T-cell (primary cell): Measurements from ENCODE around the gene PDLIM1. TPM values are rescaled to one million over a fixed set of nuclear protein-coding genes. Genes with fewer than 3 reads are reported as not detected.

Experiments used
- ATAC-seq, 4 experiments: fragments of 200-7000 bp in 3 of 4; fragments of 150-1000 bp in 1 of 4; cut with Tn5 transposase; replicated peaks in 1 of 4; 1 replicate in 3 of 4; 2 replicates in 1 of 4; pipeline ENCODE4 v1.10.0; 2021; ENCODE audit warnings: moderate library complexity in 3 of 4, mild to moderate bottlenecking in 2 of 4, moderate number of reproducible peaks in 1 of 4
- CTCF ChIA-PET, 2 donors: fragments of 300-600 bp; sonication (Branson Sonifier 250); formaldehyde crosslinking; loops; one replicate each; lab custom pipeline; 2022; ENCODE audit warnings: antibody characterized with exemption in 2 of 2; lab: Charles Lee
- POLR2A ChIA-PET, 2 donors: fragments of 300-600 bp; sonication (Branson Sonifier 250); formaldehyde crosslinking; loops; one replicate each; lab custom pipeline; 2022; ENCODE audit warnings: antibody characterized with exemption in 2 of 2; lab: Charles Lee
- DNase-seq, 35 experiments: peaks; one replicate each; pipeline versions ENCODE4 v3.0.0 to v3.0.0-alpha.2; 2013 to 2023
- H3K27ac ChIP-seq: one replicate; pipeline ENCODE4 v1.5.1; 2013; ENCODE audit warnings: low read length
- H3K27me3 ChIP-seq, 2 experiments: replicated peaks in 1 of 2; 1 replicate in 1 of 2; 2 replicates in 1 of 2; pipeline versions ENCODE4 v1.6.1 to v1.7.0; 2013; ENCODE audit warnings: low read length in 1 of 2, mixed read lengths in 1 of 2; ENCODE audit not compliant: control insufficient read depth in 2 of 2, insufficient read depth in 2 of 2; ENCODE audit errors: extremely low read depth in 1 of 2
- H3K36me3 ChIP-seq, 2 donors: 1 replicate in 1 of 2; 2 replicates in 1 of 2; pipeline versions ENCODE4 v1.6.1 to v1.7.0; 2013; ENCODE audit warnings: low read length in 1 of 2; ENCODE audit not compliant: control insufficient read depth in 2 of 2, insufficient read depth in 1 of 2; ENCODE audit errors: extremely low read depth in 1 of 2
- H3K4me1 ChIP-seq, 2 experiments: 1 replicate in 1 of 2; 2 replicates in 1 of 2; pipeline versions ENCODE4 v1.6.1 to v1.7.0; 2013; ENCODE audit warnings: low read length in 2 of 2, mixed read lengths in 1 of 2; ENCODE audit not compliant: insufficient read depth in 2 of 2, control insufficient read depth in 1 of 2; ENCODE audit errors: extremely low read depth in 1 of 2
- H3K4me3 ChIP-seq, 2 donors: 1 replicate in 1 of 2; 2 replicates in 1 of 2; pipeline versions ENCODE4 v1.5.1 to v1.7.0; 2013; ENCODE audit warnings: mild to moderate bottlenecking in 2 of 2, low read length in 1 of 2, moderate library complexity in 1 of 2; ENCODE audit not compliant: control insufficient read depth in 1 of 2; ENCODE audit errors: extremely low read depth in 1 of 2
- H3K9me3 ChIP-seq: 2 replicates; pipeline ENCODE4 v1.7.0; 2013
- H3K27ac Mint-ChIP-seq, 2 donors: one replicate each; pipeline ENCODE4 v1.8.0; 2020 to 2021; ENCODE audit warnings: mild to moderate bottlenecking in 2 of 2, mixed read lengths in 2 of 2
- H3K27me3 Mint-ChIP-seq, 2 donors: one replicate each; pipeline ENCODE4 v1.8.0; 2021 to 2022; ENCODE audit warnings: mixed read lengths in 2 of 2
- H3K36me3 Mint-ChIP-seq: one replicate; pipeline ENCODE4 v1.8.0; 2021; ENCODE audit warnings: mixed read lengths
- H3K4me1 Mint-ChIP-seq, 3 donors: one replicate each; pipeline ENCODE4 v1.8.0; 2020 to 2022; ENCODE audit warnings: mixed read lengths in 3 of 3, mild to moderate bottlenecking in 1 of 3
- H3K4me3 Mint-ChIP-seq, 3 donors: one replicate each; pipeline ENCODE4 v1.8.0; 2020 to 2022; ENCODE audit warnings: mild to moderate bottlenecking in 3 of 3, mixed read lengths in 3 of 3, moderate library complexity in 3 of 3
- H3K9me3 Mint-ChIP-seq, 3 donors: one replicate each; pipeline ENCODE4 v1.8.0; 2020 to 2022; ENCODE audit warnings: mixed read lengths in 3 of 3
- WGBS: methylation state at CpG from one replicate; pipeline ENCODE4 v1.1.5; 2013; ENCODE audit warnings: missing lambda C conversion rate; ENCODE audit not compliant: insufficient coverage; 5-methylcytosine and 5-hydroxymethylcytosine counted together
- total RNA-seq, 35 experiments: library from RNA in 6 of 35; stranded (reverse) in 6 of 35; fragments of 120-200 nt in 1 of 35; gene quantifications; one replicate each; pipeline versions ENCODE4 v1.2.1 to v1.2.4 and lab custom pipeline; 2013 to 2026

The PDLIM1 gene
- total RNA-seq, 5 donors from 2014 or later (not counting 1 experiment from before 2014, with no cell fraction given) = 4.2 to 9.7 (median 5.3) TPM

DNA sequence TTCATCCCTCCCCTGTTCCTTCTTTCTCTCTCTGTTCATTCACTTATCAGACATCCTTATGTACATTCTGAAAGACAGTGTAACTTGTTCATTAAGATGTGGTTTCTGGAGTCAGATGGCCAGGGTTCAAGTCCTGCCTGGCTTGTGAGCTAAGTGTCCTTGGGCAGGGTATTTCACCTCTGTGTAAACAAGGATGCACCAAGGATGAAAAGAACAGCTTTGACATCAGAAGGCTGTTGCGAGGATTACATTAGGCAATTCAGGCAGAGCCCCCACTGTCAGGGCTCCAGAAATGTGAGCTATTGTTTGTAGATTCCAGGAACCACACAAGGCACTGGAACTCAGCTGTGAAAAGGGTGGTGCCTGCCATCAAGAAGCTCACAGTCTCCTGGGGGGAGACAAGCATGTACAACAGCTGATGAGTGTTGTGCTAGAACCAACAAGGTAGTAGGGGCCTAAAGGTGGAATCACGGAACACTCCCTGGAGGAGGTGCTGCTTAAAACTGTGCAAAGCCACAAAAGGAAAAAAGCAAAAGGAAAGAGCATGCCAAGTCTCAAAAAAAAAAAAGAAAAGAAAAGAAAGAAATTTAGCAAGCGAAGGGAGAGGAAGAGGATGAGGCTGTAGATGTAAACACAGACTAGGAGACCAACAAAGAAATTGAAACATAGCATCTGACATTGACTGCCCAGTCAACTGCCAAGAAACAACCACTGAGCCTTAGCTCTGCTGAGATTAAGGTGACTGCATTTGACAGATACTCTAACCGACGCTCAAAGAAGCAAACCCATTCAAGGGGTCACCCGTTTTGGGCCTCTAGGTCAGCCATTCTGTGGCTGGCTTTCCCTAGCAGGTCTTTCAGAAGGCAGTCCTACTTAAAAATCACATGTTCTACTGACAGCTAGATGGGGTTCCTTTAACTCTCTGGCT, 12.5 kb downstream of the PDLIM1 start:
- DNase-seq = no peak
- Mint-ChIP-seq H3K27me3 (no peaks in the 10 kb centered on the region), H3K4me1 (peaks cover 0 to 2% (median 0%) of the 10 kb centered on the region in 3 donors), H3K9me3 (no peaks in the 10 kb centered on the region), H3K36me3 (no peaks in the 10 kb centered on the region), H3K4me3 (no peak overlapping the region), H3K27ac (no peak overlapping the region)
- H3K9me3 ChIP-seq = no peaks in the 10 kb centered on the region
- no peaks in the 10 kb centered on the region for H3K36me3 ChIP-seq
- CTCF ChIA-PET = no interaction called here
- ATAC-seq = no peak
- 90% methylated on average over 5 of the region's 6 CpGs for WGBS
- no peaks in the 10 kb centered on the region for H3K27me3 ChIP-seq
- H3K4me1 ChIP-seq = no peaks in the 10 kb centered on the region
- no peak overlapping the region for H3K27ac ChIP-seq
- no peak overlapping the region for H3K4me3 ChIP-seq
- POLR2A ChIA-PET = no interaction called here

DNA sequence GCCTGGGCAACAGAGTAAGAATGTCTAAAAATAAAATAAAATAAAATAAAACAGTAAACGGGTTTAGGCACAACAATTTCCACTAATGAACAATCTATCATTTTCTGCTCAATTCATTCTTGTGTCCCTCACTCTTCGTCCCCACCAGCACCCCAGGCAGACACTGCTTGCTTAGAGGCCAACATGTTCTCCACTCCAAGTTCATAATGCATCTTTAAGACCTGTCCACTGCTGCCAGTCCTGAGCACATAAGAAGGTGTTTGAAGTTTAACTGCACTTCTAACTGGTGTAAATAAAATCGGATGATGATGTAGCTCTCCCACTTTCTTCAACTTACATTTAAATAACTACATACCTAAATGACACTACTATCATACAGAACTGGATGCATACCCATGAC, 13.2 kb downstream of the PDLIM1 start:
- no peak for ATAC-seq
- no peak overlapping the region for H3K4me3 ChIP-seq
- WGBS = 70% methylated on average over 3 of the region's 3 CpGs
- no peaks in the 10 kb centered on the region for H3K4me1 ChIP-seq
- no peaks in the 10 kb centered on the region for H3K9me3 Mint-ChIP-seq
- no peaks in the 10 kb centered on the region for H3K36me3 ChIP-seq
- POLR2A ChIA-PET = no interaction called here
- no peak overlapping the region for H3K4me3 Mint-ChIP-seq
- H3K36me3 Mint-ChIP-seq = no peaks in the 10 kb centered on the region
- H3K27ac ChIP-seq = no peak overlapping the region
- H3K27me3 Mint-ChIP-seq = no peaks in the 10 kb centered on the region
- no peaks in the 10 kb centered on the region for H3K9me3 ChIP-seq
- no peaks in the 10 kb centered on the region for H3K27me3 ChIP-seq
- no peak overlapping the region for H3K27ac Mint-ChIP-seq
- CTCF ChIA-PET = no interaction called here
- H3K4me1 Mint-ChIP-seq = peaks cover 0 to 2% (median 0%) of the 10 kb centered on the region in 3 donors
- DNase-seq = no peak

DNA sequence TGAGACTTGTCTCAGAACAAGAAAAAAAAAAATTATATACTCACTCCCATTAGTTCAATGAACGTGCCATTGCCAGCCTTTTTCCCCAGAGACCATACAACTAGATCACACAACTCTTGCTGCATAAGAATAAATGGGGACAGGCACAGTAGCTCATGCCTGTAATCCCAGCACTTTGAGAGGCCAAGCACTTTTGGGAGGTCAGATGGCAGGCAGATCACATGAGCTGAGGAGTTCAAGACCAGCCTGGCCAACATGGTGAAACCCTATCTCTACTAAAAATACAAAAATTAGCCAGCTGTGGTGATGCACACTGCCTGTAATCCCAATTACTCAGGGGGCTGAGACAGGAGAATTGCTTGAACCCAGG, 13.6 kb downstream of the PDLIM1 start:
- no peak overlapping the region for H3K4me3 ChIP-seq
- no peak overlapping the region for H3K4me3 Mint-ChIP-seq
- H3K36me3 ChIP-seq = no peaks in the 10 kb centered on the region
- no peak for DNase-seq
- no peaks in the 10 kb centered on the region for H3K9me3 Mint-ChIP-seq
- no peaks in the 10 kb centered on the region for H3K9me3 ChIP-seq
- no peak overlapping the region for H3K27ac ChIP-seq
- H3K36me3 Mint-ChIP-seq = no peaks in the 10 kb centered on the region
- no peaks in the 10 kb centered on the region for H3K4me1 ChIP-seq
- H3K27me3 ChIP-seq = no peaks in the 10 kb centered on the region
- ChIA-PET POLR2A (no interaction called here), CTCF (no interaction called here)
- no peaks in the 10 kb centered on the region for H3K27me3 Mint-ChIP-seq
- ATAC-seq = no peak
- peaks cover 0 to 2% (median 0%) of the 10 kb centered on the region in 3 donors for H3K4me1 Mint-ChIP-seq
- H3K27ac Mint-ChIP-seq = no peak overlapping the region
- WGBS = 67% methylated on average over 1 of the region's 1 CpG

DNA sequence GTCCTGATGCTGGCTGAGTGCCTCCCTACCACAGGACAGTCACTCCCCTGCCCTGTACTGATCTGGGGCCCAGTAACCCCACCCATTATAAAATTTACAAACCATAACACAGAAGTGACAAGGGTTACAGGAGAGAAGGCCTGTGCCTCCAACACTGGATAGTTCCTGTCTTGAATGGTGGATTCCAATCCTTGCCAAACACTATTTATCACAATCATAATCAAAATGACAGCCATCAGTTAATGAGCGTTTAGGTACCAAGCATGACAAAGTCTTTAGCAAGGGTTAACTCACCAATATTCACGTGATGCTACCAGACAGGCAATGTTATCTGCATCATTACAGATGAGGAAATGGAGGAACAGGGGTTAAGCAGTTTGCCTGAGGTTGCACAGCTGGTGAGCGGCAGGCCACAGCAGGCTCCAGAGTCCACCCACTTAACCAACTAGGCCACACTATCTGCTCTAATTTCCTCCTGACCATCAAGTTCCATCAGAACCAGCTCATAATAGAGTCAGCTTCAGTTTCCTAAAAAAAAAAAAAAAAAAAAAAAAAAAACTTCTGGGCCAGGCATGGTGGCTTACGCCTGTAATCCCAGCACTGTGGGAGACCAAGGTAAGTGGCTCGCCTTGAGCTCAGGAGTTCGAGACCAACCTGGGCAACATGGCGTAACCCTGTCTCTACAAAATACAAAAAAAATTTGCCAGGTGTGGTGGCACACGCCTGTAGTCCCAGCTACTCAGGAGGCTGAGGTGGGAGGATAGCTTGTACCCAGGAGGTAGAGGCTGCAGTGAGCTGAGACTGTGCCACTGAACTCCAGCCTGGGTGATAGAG, 14.2 kb downstream of the PDLIM1 start:
- no peak overlapping the region for H3K4me3 Mint-ChIP-seq
- H3K36me3 ChIP-seq = no peaks in the 10 kb centered on the region
- peaks cover 0 to 2% (median 0%) of the 10 kb centered on the region in 3 donors for H3K4me1 Mint-ChIP-seq
- 100% methylated on average over 3 of the region's 8 CpGs for WGBS
- no peaks in the 10 kb centered on the region for H3K27me3 Mint-ChIP-seq
- H3K4me1 ChIP-seq = no peaks in the 10 kb centered on the region
- no peak for DNase-seq
- no peak overlapping the region for H3K27ac Mint-ChIP-seq
- H3K4me3 ChIP-seq = no peak overlapping the region
- H3K9me3 ChIP-seq = no peaks in the 10 kb centered on the region
- H3K27ac ChIP-seq = no peak overlapping the region
- H3K9me3 Mint-ChIP-seq = no peaks in the 10 kb centered on the region
- H3K36me3 Mint-ChIP-seq = no peaks in the 10 kb centered on the region
- H3K27me3 ChIP-seq = no peaks in the 10 kb centered on the region
- ChIA-PET CTCF (interaction anchor here in 1 of 2 donors (0.6 kb wide), 2 partner anchors 26 to 92 kb away, joined by 3 to 5 read pairs; no protein-coding TSS in a partner anchor), POLR2A (no interaction called here)
- ATAC-seq = no peak

DNA sequence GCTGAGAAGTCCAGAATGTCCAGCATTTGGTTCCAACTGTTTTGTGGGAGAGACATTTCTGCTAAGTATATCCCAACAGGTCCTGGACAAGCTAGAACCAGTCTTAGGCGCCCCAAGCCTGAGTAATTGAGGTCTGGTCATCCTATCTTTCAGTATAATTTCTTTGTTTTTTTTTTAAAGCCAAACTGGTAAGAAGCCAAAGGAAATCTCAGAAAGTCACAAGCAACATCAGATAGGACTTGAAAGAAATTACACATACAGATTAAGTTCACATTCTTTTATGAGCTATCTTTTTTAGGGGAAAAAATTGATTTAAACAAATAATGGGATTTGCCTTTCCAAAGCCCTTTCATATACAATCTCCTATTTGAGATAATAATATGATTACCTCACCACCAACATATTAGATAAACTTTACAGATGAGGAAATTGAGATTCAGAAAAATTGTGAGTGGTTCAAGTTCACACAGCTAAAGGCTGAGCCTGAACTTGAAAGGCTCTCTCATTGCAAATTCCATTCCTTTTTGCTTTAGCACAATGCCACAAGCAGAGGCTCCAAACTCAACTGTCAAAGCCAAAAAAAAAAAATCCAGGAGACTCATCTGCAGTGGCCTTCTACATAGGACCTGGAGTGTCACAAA, 15.0 kb downstream of the PDLIM1 start:
- H3K27ac Mint-ChIP-seq = no peak overlapping the region
- CTCF ChIA-PET = no interaction called here

More for the DNA sequence above, 15.0 kb downstream of the PDLIM1 start:
- Histone ChIP-seq H3K9me3 (no peaks in the 10 kb centered on the region), H3K36me3 (no peaks in the 10 kb centered on the region), H3K4me1 (no peaks in the 10 kb centered on the region), H3K4me3 (no peak overlapping the region), H3K27ac (no peak overlapping the region), H3K27me3 (no peaks in the 10 kb centered on the region)
- Mint-ChIP-seq H3K4me1 (peaks cover 0 to 2% (median 0%) of the 10 kb centered on the region in 3 donors), H3K27me3 (no peaks in the 10 kb centered on the region), H3K4me3 (no peak overlapping the region), H3K36me3 (no peaks in the 10 kb centered on the region), H3K9me3 (no peaks in the 10 kb centered on the region)
- no CpG with 5 or more reads among the region's 1 CpG for WGBS
- DNase-seq (no peak), ATAC-seq (no peak)
- POLR2A ChIA-PET = no interaction called here
